ENCODE results near the gene TRPC4AP. TPM values are rescaled to one million over a fixed set of nuclear protein-coding genes. Genes with fewer than 3 reads are reported as not detected.

Gene TRPC4AP
- total and polyA plus RNA-seq, 10 of the 15 experiments (the other 5 are each of a cell fraction or from before 2014, with no cell fraction given): 1.1 to 61.7 (median 41.2) TPM

DNA sequence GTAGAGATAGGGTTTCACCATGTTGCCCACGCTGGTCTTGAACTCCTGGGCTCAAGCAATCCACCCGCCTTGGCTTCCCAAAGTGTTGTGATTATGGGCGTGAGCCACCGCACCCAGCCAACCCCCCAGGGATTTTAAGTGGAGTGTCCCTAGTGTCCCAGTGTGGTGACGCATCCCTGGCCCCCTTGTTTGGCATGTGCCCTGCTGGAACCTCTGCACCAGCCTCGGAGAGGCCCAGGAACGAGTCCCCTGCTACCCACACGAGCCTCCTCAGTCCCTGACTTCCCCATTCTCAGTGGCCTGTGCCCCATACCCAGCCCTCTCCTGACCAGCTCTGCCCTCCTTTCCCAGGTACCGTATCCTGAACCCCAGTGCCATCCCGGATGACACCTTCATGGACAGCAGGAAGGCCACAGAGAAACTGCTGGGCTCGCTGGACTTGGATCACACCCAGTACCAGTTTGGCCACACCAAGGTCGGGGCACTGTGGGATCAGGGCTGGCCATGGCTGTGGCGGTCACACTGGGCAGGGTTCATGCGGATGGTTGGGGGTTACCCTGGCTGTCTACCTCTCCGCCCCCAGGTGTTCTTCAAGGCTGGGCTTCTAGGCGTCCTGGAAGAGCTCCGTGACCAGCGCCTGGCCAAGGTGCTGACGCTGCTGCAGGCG, 99.7 kb downstream of the TRPC4AP start:
- Histone ChIP-seq H3K27me3 (replicated peaks in 1 of 2; ENCODE audit: control insufficient read depth in 2 of 2, insufficient read depth in 2 of 2, low read length in 1 of 2) (no peaks in the 10 kb centered on the region), H4K20me1 (ENCODE audit: control insufficient read depth, insufficient read depth) (no peaks in the 10 kb centered on the region), H3K4me2 (ENCODE audit: control insufficient read depth, insufficient read depth) (no peak overlapping the region), H3K9ac (ENCODE audit: control insufficient read depth, insufficient read depth, low read length) (no peak overlapping the region), H3K36me3 (ENCODE audit: control insufficient read depth in 2 of 2, insufficient read depth in 2 of 2, low read length in 1 of 2) (no peaks in the 10 kb centered on the region; a peak in 2 of 4 replicates), H3K27ac (ENCODE audit: control insufficient read depth, insufficient read depth) (no peak overlapping the region), H3K79me2 (ENCODE audit: control insufficient read depth, insufficient read depth, low read length) (no peaks in the 10 kb centered on the region), H2AFZ (ENCODE audit: control insufficient read depth, low read depth, low read length) (no peak overlapping the region), H3K4me3 (no peak overlapping the region), H3K4me1 (ENCODE audit: control insufficient read depth, insufficient read depth, low read length) (no peaks in the 10 kb centered on the region), H3K9me3 (replicated peaks; ENCODE audit: control insufficient read depth, insufficient read depth, low read length) (no peaks in the 10 kb centered on the region)
- ATAC-seq (no peak), FAIRE-seq (no peak), DNase-seq (ENCODE audit: low read depth, low spot score) (no peak)
- TF ChIP-seq, protein P1, sequence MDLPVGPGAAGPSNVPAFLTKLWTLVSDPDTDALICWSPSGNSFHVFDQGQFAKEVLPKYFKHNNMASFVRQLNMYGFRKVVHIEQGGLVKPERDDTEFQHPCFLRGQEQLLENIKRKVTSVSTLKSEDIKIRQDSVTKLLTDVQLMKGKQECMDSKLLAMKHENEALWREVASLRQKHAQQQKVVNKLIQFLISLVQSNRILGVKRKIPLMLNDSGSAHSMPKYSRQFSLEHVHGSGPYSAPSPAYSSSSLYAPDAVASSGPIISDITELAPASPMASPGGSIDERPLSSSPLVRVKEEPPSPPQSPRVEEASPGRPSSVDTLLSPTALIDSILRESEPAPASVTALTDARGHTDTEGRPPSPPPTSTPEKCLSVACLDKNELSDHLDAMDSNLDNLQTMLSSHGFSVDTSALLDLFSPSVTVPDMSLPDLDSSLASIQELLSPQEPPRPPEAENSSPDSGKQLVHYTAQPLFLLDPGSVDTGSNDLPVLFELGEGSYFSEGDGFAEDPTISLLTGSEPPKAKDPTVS (IDR thresholded peaks at IDR 0.05; ENCODE audit: low read depth, low read length): no peak
- TF ChIP-seq MXI1 (IDR thresholded peaks at IDR 0.05; ENCODE audit: low read depth, low read length): no peak
- no peak for TF ChIP-seq RCOR1 (conservative IDR thresholded peaks at IDR 0.05; ENCODE audit: low read depth, low read length)
- TF ChIP-seq TAF1 (IDR thresholded peaks at IDR 0.05; ENCODE audit: borderline replicate concordance, low read depth, low read length): no peak
- no peak for TF ChIP-seq POLR2AphosphoS2 (IDR thresholded peaks at IDR 0.05; ENCODE audit: low read depth, low read length)
- no peak for TF ChIP-seq EED (IDR thresholded peaks at IDR 0.05; ENCODE audit: low read depth)
- TF ChIP-seq SIN3A (IDR thresholded peaks at IDR 0.05; ENCODE audit: low read depth, low read length): no peak
- WGBS (ENCODE audit: insufficient coverage, insufficient replicate concordance, low lambda C conversion rate, missing lambda C conversion rate): 89% methylated on average over 20 of the region's 20 CpGs
- SMC1A ChIA-PET (ENCODE audit: uncharacterized antibody, unreplicated experiment): no interaction called here
- RAD21 ChIA-PET (ENCODE audit: unreplicated experiment): no interaction called here
- POLR2A ChIA-PET: no interaction called here
- CTCF ChIA-PET: no interaction called here
- BruUV-seq (replicated peaks): no TSS peak
- in situ Hi-C loops (cut with MboI) (no loop called here), intact Hi-C loops (cut with micrococcal nuclease; ENCODE audit: unreplicated experiment) (no loop called here)

All from GM12878 (cell line).